GM18909 (cell line): ENCODE measurements around the gene ABR.

Experiments used
- ATAC-seq: cut with Tn5 transposase; IDR thresholded peaks from one replicate; pipeline ENCODE4 v1.9.1; 2021; ENCODE audit warnings: mild to moderate bottlenecking; ENCODE audit not compliant: unreplicated experiment, poor library complexity

ABR gene

GRCh38 chr17:1179112-1179817 lies 516 bp downstream of the ABR start:
- ATAC-seq = no peak

- ATAC-seq = no peak
These were observed 2.6 kb downstream of the ABR start for GRCh38 chr17:1177016-1177700.

GRCh38 chr17:1174263-1174880 lies 5.4 kb downstream of the ABR start:
- no peak for ATAC-seq

- no peak for ATAC-seq
These were observed 6.1 kb downstream of the ABR start for GRCh38 chr17:1173432-1174262.

DNA sequence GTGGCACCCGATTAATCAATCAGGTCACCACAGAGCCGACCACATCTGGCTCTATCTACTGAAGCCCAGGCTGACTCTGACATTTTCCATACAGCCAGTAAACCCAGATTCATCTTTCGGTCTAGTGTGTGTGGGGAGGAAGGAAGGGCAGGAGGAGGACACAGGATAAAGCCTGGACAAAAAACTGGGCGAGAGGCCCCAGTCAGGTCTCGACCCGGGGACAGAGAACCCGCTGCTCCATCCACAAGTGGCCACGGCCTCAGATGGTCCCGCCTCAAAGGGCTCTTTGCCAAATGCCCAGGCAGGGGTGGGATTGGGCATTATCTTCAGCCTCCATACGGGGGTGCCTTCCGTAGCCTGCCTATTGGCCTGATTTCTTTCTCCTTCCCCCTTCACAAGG lies 7.8 kb downstream of the ABR start:
- ATAC-seq = no peak

- no peak for ATAC-seq
These were observed 9.0 kb downstream of the ABR start for GRCh38 chr17:1170739-1171138.

DNA sequence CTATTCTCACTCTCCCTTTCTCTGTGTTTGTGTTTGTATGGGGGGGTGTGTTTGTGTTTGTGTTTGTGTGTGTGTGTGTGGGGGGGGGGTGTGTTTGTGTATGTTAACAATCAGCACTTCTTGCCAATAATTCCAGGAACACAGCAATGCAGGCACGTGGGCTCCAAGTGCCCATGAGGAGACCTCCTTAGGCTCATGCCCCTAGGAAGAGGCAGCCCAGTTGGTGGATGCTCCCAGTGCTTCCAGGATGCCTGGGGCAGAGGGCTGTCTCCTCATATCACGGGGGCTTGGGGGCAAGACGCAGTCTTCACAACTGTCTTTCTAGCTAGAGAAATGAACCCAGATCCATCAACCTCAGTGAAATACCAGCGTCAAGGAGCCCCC lies 9.9 kb downstream of the ABR start:
- no peak for ATAC-seq

- ATAC-seq = no peak
These were observed 10.4 kb downstream of the ABR start for GRCh38 chr17:1169221-1169928.

- ATAC-seq = no peak
These were observed 11.1 kb downstream of the ABR start for GRCh38 chr17:1168533-1169220.

- ATAC-seq = no peak
These were observed 13.5 kb downstream of the ABR start for GRCh38 chr17:1166276-1166675.

GRCh38 chr17:1165836-1166235 lies 13.9 kb downstream of the ABR start:
- ATAC-seq = no peak

DNA sequence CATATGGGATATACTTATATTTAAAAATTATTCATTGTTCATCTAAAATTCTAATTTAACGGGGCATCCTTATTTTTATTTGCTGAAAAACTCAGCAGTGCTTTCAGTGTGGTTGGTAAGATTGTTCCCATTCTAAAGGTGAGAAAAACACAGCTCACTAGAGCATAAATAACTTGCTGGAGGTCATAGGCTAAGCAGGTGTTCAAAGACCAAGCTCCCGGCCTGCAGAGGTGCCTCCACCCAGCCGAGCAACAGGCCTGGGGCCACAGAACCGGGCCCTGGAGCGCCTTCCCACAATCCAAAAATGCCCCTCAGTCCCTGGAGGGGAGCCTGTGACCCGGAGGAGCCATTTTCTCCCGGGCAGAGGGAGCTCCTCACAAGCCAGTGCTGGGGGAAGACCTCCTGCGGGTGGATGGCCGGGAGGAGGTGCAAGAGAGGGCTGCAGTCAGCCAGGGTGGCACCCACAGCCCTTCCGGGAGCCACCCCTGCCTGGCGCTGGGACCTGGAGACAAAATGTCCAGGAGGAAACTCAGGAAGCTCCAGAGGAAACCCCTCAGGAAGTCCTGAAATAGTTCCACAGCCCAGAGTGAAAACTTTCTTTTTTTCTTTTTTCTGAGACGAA lies 14.7 kb downstream of the ABR start:
- no peak for ATAC-seq

DNA sequence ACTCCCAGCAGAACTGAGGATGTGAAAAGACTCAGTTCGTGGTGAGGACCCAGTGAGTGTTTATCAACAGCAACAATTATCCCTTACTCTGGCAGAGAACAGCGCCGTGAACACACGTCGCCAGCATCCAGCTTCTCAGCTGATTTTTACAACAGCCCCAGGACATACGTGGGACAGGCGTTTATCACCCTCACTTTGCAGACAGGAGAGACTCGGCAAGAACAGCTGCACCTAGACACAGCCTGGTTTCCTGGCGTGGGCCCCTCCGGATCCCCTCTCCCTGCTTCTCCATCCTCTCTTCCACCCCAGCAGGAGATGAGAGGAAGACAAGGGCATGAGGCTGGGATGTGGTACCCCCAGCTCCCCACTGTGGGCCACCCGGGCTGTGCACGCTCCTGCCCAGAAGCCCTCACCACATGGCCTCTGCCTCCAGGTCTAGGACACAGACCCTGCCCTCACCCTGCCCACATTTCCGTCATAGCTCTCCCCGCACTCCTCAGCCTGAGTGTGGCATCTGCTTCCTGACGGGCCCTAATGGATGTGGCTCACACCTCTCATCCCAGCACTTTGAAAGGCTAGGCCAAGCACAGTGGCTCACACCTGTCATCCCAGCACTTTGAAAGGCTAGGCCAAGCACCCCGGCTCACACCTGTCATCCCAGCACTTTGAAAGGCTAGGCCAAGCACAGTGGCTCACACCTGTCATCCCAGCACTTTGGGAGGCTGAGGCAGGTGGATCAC lies 17.5 kb downstream of the ABR start:
- ATAC-seq = no peak

- no peak for ATAC-seq
These were observed 19.0 kb downstream of the ABR start for GRCh38 chr17:1160591-1161390.

DNA sequence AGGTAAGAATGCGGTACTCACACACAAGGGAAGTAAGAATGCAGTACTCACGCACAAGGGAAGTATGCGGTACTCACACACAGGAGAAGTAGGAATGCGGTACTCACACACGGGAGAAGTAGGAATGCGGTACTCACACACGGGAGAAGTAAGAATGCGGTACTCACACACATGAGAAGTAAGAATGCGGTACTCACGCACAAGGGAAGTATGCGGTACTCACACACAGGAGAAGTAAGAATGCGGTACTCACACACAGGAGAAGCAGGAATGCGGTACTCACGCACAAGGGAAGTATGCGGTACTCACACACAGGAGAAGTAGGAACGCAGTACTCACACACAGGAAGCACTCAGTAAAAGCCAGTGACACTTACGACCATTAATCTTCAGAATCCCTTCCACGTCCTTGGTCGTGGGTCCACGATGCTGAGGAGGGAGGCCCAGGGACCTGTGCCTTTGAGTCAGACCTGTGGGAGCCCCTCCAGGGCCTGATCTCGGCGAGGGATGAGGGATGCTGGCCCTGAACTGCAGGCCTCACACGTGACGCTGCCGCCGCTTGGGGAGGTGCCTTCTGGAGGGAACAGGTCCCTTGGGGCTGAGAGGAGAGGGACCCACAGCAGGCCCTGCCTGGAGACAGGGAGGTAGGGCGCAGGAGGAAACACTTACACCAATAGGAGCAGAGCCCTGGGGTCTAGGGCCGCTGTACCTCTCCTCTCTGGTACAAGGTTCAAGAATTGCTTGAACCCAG lies 20.2 kb downstream of the ABR start:
- ATAC-seq = no peak

DNA sequence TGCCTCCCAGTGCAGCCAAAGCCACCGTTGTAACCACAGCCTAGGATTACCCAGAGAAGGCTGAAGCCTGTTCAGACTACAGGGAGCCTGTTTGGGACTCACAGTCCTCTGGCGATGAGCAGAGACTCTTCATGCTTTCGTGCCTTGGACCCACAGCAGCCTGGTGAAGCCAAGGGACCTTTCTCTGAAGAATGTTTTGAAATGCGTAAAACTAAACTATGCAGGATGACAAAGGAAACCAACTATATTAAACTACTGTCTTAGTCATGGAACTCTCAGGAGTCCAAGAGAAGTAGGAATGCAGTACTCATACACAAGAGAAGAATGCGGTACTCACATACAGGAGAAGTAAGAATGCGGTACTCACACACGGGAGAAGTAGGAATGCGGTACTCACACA lies 20.9 kb downstream of the ABR start:
- ATAC-seq = no peak

- no peak for ATAC-seq
These were observed 22.9 kb downstream of the ABR start for GRCh38 chr17:1156864-1157263.
